Stimulated activated CD4-positive, alpha-beta T cell treated with anti-CD3 and anti-CD28 coated beads, Interleukin-15, amount 100 ng/mL, for 24 hours (primary cell): ENCODE measurements around the gene FASLG.
"Not testable (repeated sequence)": the region's sequence is repeated elsewhere in the genome, so short reads cannot be mapped to it uniquely, and the experiment has no call there.

Experiments
- DNase-seq: peaks from one replicate; pipeline ENCODE4 v3.0.0-alpha.2; 2020

Gene FASLG, protein sequence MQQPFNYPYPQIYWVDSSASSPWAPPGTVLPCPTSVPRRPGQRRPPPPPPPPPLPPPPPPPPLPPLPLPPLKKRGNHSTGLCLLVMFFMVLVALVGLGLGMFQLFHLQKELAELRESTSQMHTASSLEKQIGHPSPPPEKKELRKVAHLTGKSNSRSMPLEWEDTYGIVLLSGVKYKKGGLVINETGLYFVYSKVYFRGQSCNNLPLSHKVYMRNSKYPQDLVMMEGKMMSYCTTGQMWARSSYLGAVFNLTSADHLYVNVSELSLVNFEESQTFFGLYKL

DNA sequence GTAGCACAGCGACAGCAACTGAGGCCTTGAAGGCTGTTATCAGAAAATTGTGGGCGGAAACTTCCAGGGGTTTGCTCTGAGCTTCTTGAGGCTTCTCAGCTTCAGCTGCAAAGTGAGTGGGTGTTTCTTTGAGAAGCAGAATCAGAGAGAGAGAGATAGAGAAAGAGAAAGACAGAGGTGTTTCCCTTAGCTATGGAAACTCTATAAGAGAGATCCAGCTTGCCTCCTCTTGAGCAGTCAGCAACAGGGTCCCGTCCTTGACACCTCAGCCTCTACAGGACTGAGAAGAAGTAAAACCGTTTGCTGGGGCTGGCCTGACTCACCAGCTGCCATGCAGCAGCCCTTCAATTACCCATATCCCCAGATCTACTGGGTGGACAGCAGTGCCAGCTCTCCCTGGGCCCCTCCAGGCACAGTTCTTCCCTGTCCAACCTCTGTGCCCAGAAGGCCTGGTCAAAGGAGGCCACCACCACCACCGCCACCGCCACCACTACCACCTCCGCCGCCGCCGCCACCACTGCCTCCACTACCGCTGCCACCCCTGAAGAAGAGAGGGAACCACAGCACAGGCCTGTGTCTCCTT is at the start of gene FASLG:
Gene FASLG, plus strand, starts transcription at position 233 of the 583 bp plus-strand sequence. Its CDS starts 99 bp downstream, at position 332.
- peak; percentile 77 for DNase-seq

- no peak for DNase-seq
These were observed 49.4 kb upstream of the FASLG start for GRCh38 chr1:172609528-172609927.

GRCh38 chr1:172612478-172612877 is 46.4 kb upstream of the FASLG start:
- no peak for DNase-seq

- no peak for DNase-seq
These were observed 45.6 kb upstream of the FASLG start for GRCh38 chr1:172613294-172613693.

DNA sequence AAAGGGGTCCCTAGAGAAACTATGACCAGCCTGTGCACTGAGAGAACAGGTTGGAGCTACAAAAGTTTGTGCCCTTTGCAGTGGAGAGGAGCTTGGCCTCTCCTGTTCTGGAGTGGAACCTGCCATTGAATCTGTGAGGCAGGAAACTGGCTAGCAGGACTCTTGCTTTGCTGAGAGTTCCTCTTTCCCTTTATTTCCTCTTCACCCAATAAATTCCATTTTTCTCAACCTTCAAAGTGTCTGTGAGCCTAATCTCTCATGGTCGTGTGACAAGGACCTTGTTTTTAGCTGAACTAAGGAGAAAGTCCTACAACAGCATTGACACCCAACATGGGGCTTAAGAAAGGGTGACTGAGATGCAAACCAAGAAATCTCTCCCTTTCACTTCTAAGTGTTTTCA is 42.7 kb upstream of the FASLG start:
- DNase-seq, result no peak

- no peak for DNase-seq
These were observed 42.3 kb upstream of the FASLG start for GRCh38 chr1:172616636-172617035.

- not testable (repeated sequence) for DNase-seq
These were observed 38.3 kb upstream of the FASLG start for GRCh38 chr1:172620603-172621002.

GRCh38 chr1:172622541-172622940 is 36.4 kb upstream of the FASLG start:
- DNase-seq, result no peak

DNA sequence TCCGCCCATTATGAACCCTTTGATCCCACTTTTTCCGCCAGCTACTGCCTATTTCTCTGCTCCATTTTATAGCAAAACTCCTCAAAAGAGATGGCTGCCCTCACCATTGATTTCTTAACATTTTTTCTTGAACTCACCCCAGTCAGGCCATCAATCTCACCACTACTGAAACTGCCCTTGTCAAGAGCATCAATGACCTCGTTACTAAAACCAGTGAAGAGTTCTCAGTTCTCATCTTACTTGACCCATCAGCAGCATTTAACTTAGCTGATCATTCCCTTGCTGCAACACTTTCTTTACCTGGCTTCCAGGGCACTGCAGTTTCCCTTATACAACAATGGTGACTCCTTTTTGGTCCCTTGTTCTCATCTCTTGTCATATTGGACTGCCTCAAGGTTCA is 35.2 kb upstream of the FASLG start:
- DNase-seq, result no peak

GRCh38 chr1:172626845-172627244 is 32.1 kb upstream of the FASLG start:
- DNase-seq, result no peak

DNA sequence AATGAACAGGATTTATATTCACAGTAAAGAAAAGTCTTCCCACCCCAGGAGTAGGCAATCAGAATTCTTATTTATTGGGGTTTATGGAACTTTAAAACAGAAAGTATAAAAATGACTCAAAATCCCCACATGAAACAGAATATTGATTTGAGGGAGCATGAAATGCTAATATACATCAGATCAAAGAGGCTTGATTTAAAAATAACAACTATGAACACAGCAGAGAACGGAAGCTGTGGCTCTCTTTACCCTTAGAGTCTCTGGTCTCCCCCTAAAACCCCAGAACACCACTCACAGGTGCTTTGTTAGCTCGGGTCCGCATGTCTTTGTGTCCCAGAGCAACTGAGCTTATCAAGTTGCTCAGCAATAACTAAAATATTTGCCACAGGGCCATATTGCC is 31.2 kb upstream of the FASLG start:
- no peak for DNase-seq

DNA sequence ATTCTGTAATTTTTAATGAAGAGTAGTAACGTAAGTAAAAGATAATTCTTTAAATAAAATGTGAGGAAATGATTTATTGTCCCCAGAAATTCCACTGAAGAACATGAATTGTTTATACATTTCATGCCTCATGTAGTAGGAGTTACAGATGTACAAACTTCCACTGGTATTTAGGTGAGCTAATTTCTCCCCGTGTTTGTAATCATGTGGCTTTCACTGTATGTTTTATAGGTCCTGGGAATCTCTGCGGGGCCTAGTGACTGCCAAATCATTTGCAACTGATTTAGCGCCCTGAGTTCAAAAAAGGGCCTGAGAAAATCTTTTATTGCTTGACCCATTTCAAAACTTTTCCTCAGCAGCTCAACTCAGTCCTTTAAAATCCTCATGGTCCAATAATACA is 30.5 kb upstream of the FASLG start:
- no peak for DNase-seq

DNA sequence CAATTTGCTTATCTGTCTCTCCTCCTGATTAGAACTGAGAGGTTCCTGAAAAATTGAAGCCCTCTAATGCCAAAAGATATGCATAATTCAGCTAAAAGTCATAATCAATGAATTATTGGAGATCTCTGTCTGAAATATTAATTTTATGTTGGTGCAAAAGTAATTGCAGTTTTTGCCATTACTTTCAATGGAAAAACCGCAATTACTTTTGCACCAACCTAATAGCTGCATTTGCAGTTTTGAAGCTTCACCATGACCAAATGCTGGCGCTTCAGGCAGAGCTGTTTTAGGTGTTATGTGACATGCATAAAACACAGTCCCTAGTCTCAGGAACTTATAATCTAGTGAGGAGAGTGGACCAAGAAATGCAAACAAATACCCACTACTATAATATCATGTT is 29.7 kb upstream of the FASLG start:
- no peak for DNase-seq

GRCh38 chr1:172629638-172630037 is 29.3 kb upstream of the FASLG start:
- DNase-seq, result no peak

GRCh38 chr1:172630056-172630818 is 28.7 kb upstream of the FASLG start:
- DNase-seq, result no peak

DNA sequence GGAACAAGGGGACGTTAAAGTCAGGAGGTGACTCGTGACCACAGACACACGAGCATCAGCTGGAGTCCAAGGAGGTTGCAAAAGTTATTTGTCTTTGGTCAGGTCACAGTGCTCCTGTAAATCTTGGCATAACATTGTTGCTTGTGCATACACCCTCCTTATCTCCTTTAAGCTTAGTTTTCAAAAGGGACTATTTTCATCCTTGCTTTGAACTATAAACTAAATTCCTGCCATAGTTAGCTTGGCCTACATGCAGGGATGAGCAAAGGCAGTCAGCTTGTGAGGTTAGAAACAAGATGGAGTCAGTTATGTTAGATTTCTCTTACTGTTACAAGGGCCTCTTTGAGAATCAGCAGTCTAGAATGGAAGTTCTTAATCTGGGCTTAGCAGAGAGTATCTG is 28.0 kb upstream of the FASLG start:
- no peak for DNase-seq

- peak; percentile 64 for DNase-seq
These were observed 21.4 kb upstream of the FASLG start for GRCh38 chr1:172637522-172637921.

GRCh38 chr1:172638249-172638648 is 20.7 kb upstream of the FASLG start:
- no peak for DNase-seq

GRCh38 chr1:172638885-172639831 is 19.7 kb upstream of the FASLG start:
- DNase-seq, result peak; percentile 88

DNA sequence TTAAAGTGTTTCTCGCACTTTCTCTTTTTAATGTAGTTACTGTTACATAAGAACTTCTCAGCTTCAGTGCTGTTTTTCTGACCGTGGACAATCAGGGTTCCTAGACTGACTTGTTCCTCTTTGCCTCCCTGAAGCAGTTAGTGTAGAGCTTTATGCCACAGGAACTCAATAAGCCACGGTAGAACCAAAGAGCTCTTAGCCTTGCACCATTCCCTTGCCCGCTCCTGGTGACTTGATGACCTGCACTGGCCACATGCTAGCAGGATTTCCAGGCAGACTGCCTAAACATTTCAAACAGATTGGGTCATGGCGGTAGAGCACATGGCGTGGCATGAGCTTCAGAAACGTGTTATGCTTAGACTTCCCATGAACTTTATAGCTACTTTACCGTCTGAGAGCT is 18.8 kb upstream of the FASLG start:
- DNase-seq, result no peak

DNA sequence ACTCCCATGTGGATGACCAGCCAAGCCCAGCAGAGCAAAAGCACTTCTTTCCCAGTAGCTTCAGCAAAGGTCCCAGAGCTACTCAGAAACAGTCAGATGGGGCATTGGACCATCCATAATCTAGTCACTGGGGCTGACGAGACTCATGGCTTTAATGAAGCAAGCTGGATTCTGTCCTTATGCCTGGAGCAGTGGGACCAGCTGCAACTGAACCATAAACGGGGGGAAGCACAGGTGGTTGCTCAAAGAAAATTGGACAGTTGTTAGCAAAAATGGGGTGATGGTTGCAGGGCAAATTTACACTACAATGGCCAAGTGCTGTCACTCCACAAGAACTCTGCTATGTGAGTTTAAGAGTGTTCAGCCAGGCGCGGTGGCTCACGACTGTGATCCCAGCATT is 17.4 kb upstream of the FASLG start:
- no peak for DNase-seq

- no peak for DNase-seq
These were observed 15.9 kb upstream of the FASLG start for GRCh38 chr1:172642970-172643369.

GRCh38 chr1:172646653-172647052 is 12.2 kb upstream of the FASLG start:
- DNase-seq, result no peak
